Measurements from ENCODE around the gene CALD1. TPM values are rescaled to one million over a fixed set of nuclear protein-coding genes. Genes with fewer than 3 reads are reported as not detected.

Gene CALD1
- total RNA-seq, 2 donors from 2014 or later: 57.0 to 72.6 TPM

GRCh38 chr7:134927076-134927475, 147.6 kb downstream of the CALD1 start:
- 61 to 62% methylated on average over 2 of the region's 2 CpGs for WGBS, 2 donors
- intact Hi-C loops (cut with DNase I): no loop called here
- no peaks in the 10 kb centered on the region for H3K27me3 ChIP-seq
- TF ChIP-seq, protein P1, sequence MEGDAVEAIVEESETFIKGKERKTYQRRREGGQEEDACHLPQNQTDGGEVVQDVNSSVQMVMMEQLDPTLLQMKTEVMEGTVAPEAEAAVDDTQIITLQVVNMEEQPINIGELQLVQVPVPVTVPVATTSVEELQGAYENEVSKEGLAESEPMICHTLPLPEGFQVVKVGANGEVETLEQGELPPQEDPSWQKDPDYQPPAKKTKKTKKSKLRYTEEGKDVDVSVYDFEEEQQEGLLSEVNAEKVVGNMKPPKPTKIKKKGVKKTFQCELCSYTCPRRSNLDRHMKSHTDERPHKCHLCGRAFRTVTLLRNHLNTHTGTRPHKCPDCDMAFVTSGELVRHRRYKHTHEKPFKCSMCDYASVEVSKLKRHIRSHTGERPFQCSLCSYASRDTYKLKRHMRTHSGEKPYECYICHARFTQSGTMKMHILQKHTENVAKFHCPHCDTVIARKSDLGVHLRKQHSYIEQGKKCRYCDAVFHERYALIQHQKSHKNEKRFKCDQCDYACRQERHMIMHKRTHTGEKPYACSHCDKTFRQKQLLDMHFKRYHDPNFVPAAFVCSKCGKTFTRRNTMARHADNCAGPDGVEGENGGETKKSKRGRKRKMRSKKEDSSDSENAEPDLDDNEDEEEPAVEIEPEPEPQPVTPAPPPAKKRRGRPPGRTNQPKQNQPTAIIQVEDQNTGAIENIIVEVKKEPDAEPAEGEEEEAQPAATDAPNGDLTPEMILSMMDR (IDR thresholded peaks at IDR 0.05): no peak
- TF ChIP-seq POLR2A (IDR thresholded peaks at IDR 0.05): no peak
- no peak overlapping the region for H3K27ac ChIP-seq
- H3K4me1 ChIP-seq: no peaks in the 10 kb centered on the region
- H3K4me3 ChIP-seq: no peak overlapping the region
- ATAC-seq: no peak
- H3K9me3 ChIP-seq: no peaks in the 10 kb centered on the region
- DNase-seq: no peak
- H3K36me3 ChIP-seq (replicated peaks in 1 of 2; ENCODE audit: insufficient read depth in 1 of 2, low read depth in 2 of 2): no peaks in the 10 kb centered on the region

- Histone ChIP-seq H3K4me1 (no peaks in the 10 kb centered on the region), H3K9me3 (no peaks in the 10 kb centered on the region), H3K27ac (no peak overlapping the region), H3K27me3 (no peaks in the 10 kb centered on the region), H3K36me3 (replicated peaks in 1 of 2; ENCODE audit: insufficient read depth in 1 of 2, low read depth in 2 of 2) (no peaks in the 10 kb centered on the region), H3K4me3 (no peak overlapping the region)
- intact Hi-C loops (cut with DNase I): no loop called here
- WGBS, 2 donors: 89 to 92% methylated on average over 3 of the region's 3 CpGs
- DNase-seq: no peak
- TF ChIP-seq POLR2A (IDR thresholded peaks at IDR 0.05): no peak
- TF ChIP-seq, protein P1 (IDR thresholded peaks at IDR 0.05): no peak
- ATAC-seq: no peak
These were observed 148.3 kb downstream of the CALD1 start for GRCh38 chr7:134927723-134928122.

DNA sequence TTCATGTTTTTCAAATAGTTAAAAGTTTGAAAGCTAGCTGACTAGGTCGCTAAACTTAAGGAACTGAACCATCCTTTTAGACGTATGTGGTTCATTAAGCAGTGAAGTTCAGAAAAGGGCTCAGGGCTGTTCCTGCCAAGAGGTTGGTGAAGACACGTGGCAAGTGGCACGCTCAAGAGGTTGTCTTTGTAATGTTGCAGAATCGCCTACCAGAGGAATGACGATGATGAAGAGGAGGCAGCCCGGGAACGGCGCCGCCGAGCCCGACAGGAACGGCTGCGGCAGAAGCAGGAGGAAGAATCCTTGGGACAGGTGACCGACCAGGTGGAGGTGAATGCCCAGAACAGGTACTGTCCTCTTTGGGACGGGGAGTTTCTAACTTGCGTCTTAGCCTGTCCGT, 149.1 kb downstream of the CALD1 start:
- intact Hi-C loops (cut with DNase I): no loop called here
- whole genome bisulfite sequencing, 2 donors: 89 to 90% methylated on average over 18 of the region's 18 CpGs
- no peak for ATAC-seq

GRCh38 chr7:134931487-134931886, 152.1 kb downstream of the CALD1 start:
- Histone ChIP-seq H3K27ac (no peak overlapping the region), H3K4me3 (no peak overlapping the region), H3K36me3 (replicated peaks in 1 of 2; ENCODE audit: insufficient read depth in 1 of 2, low read depth in 2 of 2) (no peaks in the 10 kb centered on the region), H3K27me3 (no peaks in the 10 kb centered on the region), H3K9me3 (no peaks in the 10 kb centered on the region), H3K4me1 (no peaks in the 10 kb centered on the region)
- 58 to 60% methylated on average over 1 of the region's 1 CpG for WGBS, 2 donors
- intact Hi-C loops (cut with DNase I): no loop called here
- no peak for TF ChIP-seq POLR2A (IDR thresholded peaks at IDR 0.05)
- TF ChIP-seq, protein P1 (IDR thresholded peaks at IDR 0.05): no peak
- no peak for ATAC-seq
- DNase-seq: no peak

More for the DNA sequence above, 149.1 kb downstream of the CALD1 start:
- no peak overlapping the region for H3K27ac ChIP-seq
- no peaks in the 10 kb centered on the region for H3K27me3 ChIP-seq
- H3K36me3 ChIP-seq (replicated peaks in 1 of 2; ENCODE audit: insufficient read depth in 1 of 2, low read depth in 2 of 2): no peaks in the 10 kb centered on the region
- H3K4me1 ChIP-seq: no peaks in the 10 kb centered on the region
- TF ChIP-seq, protein P1 (IDR thresholded peaks at IDR 0.05): no peak
- no peaks in the 10 kb centered on the region for H3K9me3 ChIP-seq
- H3K4me3 ChIP-seq: no peak overlapping the region
- DNase-seq: no peak

DNA sequence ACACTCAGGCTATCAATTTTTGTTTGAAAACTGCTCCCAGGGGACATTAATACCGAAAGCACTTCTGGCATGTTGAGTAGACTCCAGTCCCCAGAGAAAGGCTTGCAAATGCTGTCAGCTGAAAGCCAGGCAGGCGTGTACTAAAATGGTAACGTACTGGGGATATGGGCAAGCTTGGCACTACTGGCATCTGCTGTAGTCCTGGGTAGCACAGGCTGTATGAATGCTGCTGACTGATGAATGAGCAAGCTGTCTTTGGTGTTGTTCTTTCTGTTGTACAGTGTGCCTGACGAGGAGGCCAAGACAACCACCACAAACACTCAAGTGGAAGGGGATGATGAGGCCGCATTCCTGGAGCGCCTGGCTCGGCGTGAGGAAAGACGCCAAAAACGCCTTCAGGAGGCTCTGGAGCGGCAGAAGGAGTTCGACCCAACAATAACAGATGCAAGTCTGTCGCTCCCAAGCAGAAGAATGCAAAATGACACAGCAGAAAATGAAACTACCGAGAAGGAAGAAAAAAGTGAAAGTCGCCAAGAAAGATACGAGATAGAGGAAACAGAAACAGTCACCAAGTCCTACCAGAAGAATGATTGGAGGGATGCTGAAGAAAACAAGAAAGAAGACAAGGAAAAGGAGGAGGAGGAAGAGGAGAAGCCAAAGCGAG, 153.4 kb downstream of the CALD1 start:
- intact Hi-C loops (cut with DNase I): no loop called here
- Histone ChIP-seq H3K27me3 (no peaks in the 10 kb centered on the region), H3K36me3 (replicated peaks in 1 of 2; ENCODE audit: insufficient read depth in 1 of 2, low read depth in 2 of 2) (no peaks in the 10 kb centered on the region), H3K4me3 (no peak overlapping the region), H3K4me1 (no peaks in the 10 kb centered on the region), H3K9me3 (no peaks in the 10 kb centered on the region), H3K27ac (no peak overlapping the region)
- TF ChIP-seq POLR2A (IDR thresholded peaks at IDR 0.05): no peak
- TF ChIP-seq, protein P1 (IDR thresholded peaks at IDR 0.05): no peak
- ATAC-seq (no peak), DNase-seq (no peak)
- 81 to 84% methylated on average over 17 of the region's 17 CpGs for WGBS, 2 donors

Measured in body of pancreas (tissue), 4 donors.